ENCODE results near the gene TMEM229B. TPM values are rescaled to one million over a fixed set of nuclear protein-coding genes. Genes with fewer than 3 reads are reported as not detected.

Gene TMEM229B
- total and polyA plus RNA-seq, 2 of the 4 experiments (the other 2 are of a cell fraction), result under 0.01 TPM; not detected in 1

GRCh38 chr14:67464879-67465278 is 23.6 kb downstream of the TMEM229B start:
- ChIA-PET POLR2A (ENCODE audit: unreplicated experiment) (no interaction called here), CTCF (no interaction called here)
- Histone ChIP-seq H3K56ac (ENCODE audit: extremely low read depth, insufficient read depth, low read length) (no peak overlapping the region), H3K14ac (replicated peaks; ENCODE audit: low read depth, low read length) (no peak overlapping the region), H4K20me1 (ENCODE audit: insufficient read depth, low read length) (no peaks in the 10 kb centered on the region), H3K23ac (ENCODE audit: low read depth, low read length) (no peak overlapping the region), H3K9me3 (ENCODE audit: control insufficient read depth, insufficient read depth, low read length) (no peaks in the 10 kb centered on the region), H2AFZ (replicated peaks; ENCODE audit: low read length, poor library complexity) (no peak overlapping the region), H3K27ac (ENCODE audit: insufficient read depth, low read length) (no peak overlapping the region), H3K4me3 (ENCODE audit: insufficient read depth, low read depth, low read length) (no peak overlapping the region), H3K27me3 (ENCODE audit: control insufficient read depth, insufficient read depth, low read length) (peaks cover 42% of the 10 kb centered on the region), H2AK9ac (replicated peaks; ENCODE audit: low read depth, low read length, poor library complexity) (no peak overlapping the region), H2AK5ac (ENCODE audit: low read depth, low read length) (no peak overlapping the region), H3K9ac (ENCODE audit: low read depth, low read length) (no peak overlapping the region), H3K36me3 (ENCODE audit: control insufficient read depth, insufficient read depth, low read length) (no peaks in the 10 kb centered on the region), H4K91ac (ENCODE audit: insufficient read depth, low read depth, low read length) (no peak overlapping the region), H3K9me1 (ENCODE audit: insufficient read depth, low read length) (no peaks in the 10 kb centered on the region; the same call in 1 of the 2 replicates), H3K4me2 (ENCODE audit: low read depth, low read length) (no peak overlapping the region), H2BK120ac (ENCODE audit: low read depth, low read length) (no peak overlapping the region), H4K5ac (ENCODE audit: low read depth, low read length) (no peak overlapping the region), H4K8ac (ENCODE audit: low read depth in 2 of 2, low read length in 2 of 2) (no peak overlapping the region), H2BK5ac (ENCODE audit: low read depth, low read length, poor library complexity, severe bottlenecking) (no peak overlapping the region), H3K79me1 (ENCODE audit: low read depth in 1 of 2, low read length in 2 of 2) (no peaks in the 10 kb centered on the region), H3K4ac (ENCODE audit: low read depth, low read length) (no peak overlapping the region), H2BK15ac (ENCODE audit: low read depth, low read length) (no peak overlapping the region), H3K18ac (ENCODE audit: low read depth, low read length) (no peak overlapping the region), H3K4me1 (ENCODE audit: control insufficient read depth, insufficient read depth, low read length) (no peaks in the 10 kb centered on the region), H2BK20ac (ENCODE audit: low read depth, low read length) (no peak overlapping the region)
- intact Hi-C loops (cut with micrococcal nuclease), result no loop called here
- no peak for ATAC-seq (ENCODE audit: low read depth)
- no peak for TF ChIP-seq ELK1 (IDR thresholded peaks at IDR 0.05; ENCODE audit: borderline replicate concordance, low read depth, low read length)
- TF ChIP-seq POLR2A (IDR thresholded peaks at IDR 0.05; ENCODE audit: low read depth, low read length), result no peak
- TF ChIP-seq CHD1 (IDR thresholded peaks at IDR 0.05; ENCODE audit: low read depth, low read length), result no peak
- no peak for DNase-seq
- BruUV-seq (replicated peaks), result no TSS peak
- dilution Hi-C loops (cut with HindIII; ENCODE audit: low sequenced_read_pairs, unreplicated experiment), result no loop called here
- 57% methylated on average over 6 of the region's 8 CpGs; no CpG with 5 or more reads in 1 of the 2 experiments for WGBS, 2 experiments (ENCODE audit: extremely low coverage in 2 of 2, insufficient read length in 1 of 2)
- in situ Hi-C loops (cut with MboI; ENCODE audit: low sequenced_read_pairs), result no loop called here
